HepG2 (cell line): ENCODE results near the gene TTC29. TPM values are rescaled to one million over a fixed set of nuclear protein-coding genes. Genes with fewer than 3 reads are reported as not detected.

ENCODE experiments used
- KDM5B ChIP-seq: sonication (generic); formaldehyde crosslinking; IDR thresholded peaks from 2 replicates; pipeline ENCODE4 v1.4.0; 2020; ENCODE audit warnings: missing genetic modification reagents, mild to moderate bottlenecking, borderline replicate concordance
- MAFF ChIP-seq: IDR thresholded peaks from 2 replicates; pipeline ENCODE4 v1.6.1; 2011; ENCODE audit warnings: low read depth, low read length, improper control_type of control experiment
- MAFK ChIP-seq, 2 experiments: IDR thresholded peaks in 1 of 2; conservative IDR thresholded peaks in 1 of 2; 2 replicates each; pipeline ENCODE4 v1.6.1; 2011; ENCODE audit warnings: improper control_type of control experiment in 2 of 2, low read length in 2 of 2
- MED13 ChIP-seq: sonication (generic); formaldehyde crosslinking; IDR thresholded peaks from 2 replicates; pipeline ENCODE4 v1.5.0; 2020; ENCODE audit warnings: missing genetic modification reagents
- polyA plus RNA-seq, 8 experiments: library from polyadenylated mRNA; depleted of rRNA in 3 of 8; stranded (reverse) in 7 of 8; unstranded in 1 of 8; fragments of >200 nt; fragmentation: Illumina TruSeq in 4 of 8; extraction: Trizol in 4 of 8; gene quantifications; 2 replicates each; pipeline versions ENCODE4 v1.2.1 to v1.2.3, GENCODE V29; 2011 to 2016; ENCODE audit warnings: low read depth in 4 of 8, missing spikeins in 1 of 8, mixed read lengths in 1 of 8; ENCODE audit not compliant: insufficient read depth in 1 of 8
- total RNA-seq, 5 experiments: library from RNA; depleted of rRNA; stranded (reverse); fragments of >200 nt; fragmentation: Illumina TruSeq; extraction: Trizol; gene quantifications; 2 replicates each; pipeline ENCODE4 v1.2.3, GENCODE V29; 2016; ENCODE audit warnings: low read depth in 1 of 5
- TF ChIP-seq, protein P1 (sequence below): sonication (generic); formaldehyde crosslinking; IDR thresholded peaks from 2 replicates; pipeline ENCODE4 v1.5.1; 2020; ENCODE audit warnings: mild to moderate bottlenecking, missing genetic modification reagents, moderate library complexity
- TF ChIP-seq, protein P2 (sequence below): sonication (generic); formaldehyde crosslinking; IDR thresholded peaks from 2 replicates; pipeline ENCODE4 v1.4.0; 2020; ENCODE audit warnings: mild to moderate bottlenecking, missing genetic modification reagents

Gene TTC29
- total and polyA plus RNA-seq, 2 of the 13 experiments (the other 11 are each of a cell fraction or from before 2014, with no cell fraction given): not detected

DNA sequence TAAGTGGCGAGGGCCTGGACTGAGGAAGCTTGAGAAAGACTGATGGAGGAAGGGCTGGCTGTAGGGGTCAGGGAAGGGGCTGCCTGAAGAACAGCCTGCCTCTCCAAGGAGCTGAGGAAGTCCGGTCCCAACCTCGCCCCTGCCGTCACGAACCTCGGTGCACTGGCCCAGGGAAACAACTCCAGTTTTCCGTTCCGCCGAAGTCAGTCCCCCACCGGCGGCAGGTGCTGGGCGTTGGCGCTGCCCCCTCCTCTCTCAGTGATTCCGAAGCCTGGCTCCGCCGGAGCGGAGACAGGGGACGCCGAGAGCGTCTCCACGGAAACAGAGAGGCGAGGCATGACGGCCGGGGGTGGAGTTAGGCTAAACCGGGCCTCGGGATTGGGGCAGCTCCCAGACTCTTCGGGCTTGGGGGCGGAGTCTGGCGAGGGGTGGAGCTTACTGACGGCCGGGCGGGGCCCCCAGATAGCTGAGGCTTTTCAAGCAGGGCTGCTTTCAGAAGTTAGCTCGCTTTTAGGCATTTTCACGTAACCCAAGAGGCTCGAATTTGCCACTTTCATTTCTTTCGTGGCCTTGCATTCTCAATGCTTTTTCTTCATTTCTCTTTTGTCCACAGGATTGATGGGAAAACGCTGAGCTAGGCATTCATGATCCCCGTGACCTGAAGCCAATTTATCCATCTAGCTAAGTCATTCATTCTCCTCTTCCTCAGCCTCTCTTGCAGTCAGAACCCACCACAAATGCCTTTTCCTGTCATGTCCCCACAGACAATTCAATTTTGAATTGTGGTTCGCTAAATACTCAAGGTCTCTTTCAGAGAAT lies at the start of gene TTC29 (continued):
- TF ChIP-seq, protein P1, sequence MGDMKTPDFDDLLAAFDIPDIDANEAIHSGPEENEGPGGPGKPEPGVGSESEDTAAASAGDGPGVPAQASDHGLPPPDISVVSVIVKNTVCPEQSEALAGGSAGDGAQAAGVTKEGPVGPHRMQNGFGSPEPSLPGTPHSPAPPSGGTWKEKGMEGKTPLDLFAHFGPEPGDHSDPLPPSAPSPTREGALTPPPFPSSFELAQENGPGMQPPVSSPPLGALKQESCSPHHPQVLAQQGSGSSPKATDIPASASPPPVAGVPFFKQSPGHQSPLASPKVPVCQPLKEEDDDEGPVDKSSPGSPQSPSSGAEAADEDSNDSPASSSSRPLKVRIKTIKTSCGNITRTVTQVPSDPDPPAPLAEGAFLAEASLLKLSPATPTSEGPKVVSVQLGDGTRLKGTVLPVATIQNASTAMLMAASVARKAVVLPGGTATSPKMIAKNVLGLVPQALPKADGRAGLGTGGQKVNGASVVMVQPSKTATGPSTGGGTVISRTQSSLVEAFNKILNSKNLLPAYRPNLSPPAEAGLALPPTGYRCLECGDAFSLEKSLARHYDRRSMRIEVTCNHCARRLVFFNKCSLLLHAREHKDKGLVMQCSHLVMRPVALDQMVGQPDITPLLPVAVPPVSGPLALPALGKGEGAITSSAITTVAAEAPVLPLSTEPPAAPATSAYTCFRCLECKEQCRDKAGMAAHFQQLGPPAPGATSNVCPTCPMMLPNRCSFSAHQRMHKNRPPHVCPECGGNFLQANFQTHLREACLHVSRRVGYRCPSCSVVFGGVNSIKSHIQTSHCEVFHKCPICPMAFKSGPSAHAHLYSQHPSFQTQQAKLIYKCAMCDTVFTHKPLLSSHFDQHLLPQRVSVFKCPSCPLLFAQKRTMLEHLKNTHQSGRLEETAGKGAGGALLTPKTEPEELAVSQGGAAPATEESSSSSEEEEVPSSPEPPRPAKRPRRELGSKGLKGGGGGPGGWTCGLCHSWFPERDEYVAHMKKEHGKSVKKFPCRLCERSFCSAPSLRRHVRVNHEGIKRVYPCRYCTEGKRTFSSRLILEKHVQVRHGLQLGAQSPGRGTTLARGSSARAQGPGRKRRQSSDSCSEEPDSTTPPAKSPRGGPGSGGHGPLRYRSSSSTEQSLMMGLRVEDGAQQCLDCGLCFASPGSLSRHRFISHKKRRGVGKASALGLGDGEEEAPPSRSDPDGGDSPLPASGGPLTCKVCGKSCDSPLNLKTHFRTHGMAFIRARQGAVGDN (CRISPR knock-in tag): 0 out of 2 replicates have a peak, but pooled peaks have one; percentile 14
- TF ChIP-seq KDM5B (CRISPR knock-in tag): 0 out of 2 replicates have a peak, but pooled peaks have one; percentile 24
- TF ChIP-seq MAFK (conservative IDR thresholded peaks at IDR 0.05 in 1 of 2, IDR thresholded peaks at IDR 0.05 in 1 of 2; ENCODE audit: low read length in 2 of 2): peak; percentile 79 to 90
- no peak for TF ChIP-seq MED13 (CRISPR knock-in tag)
- TF ChIP-seq, protein P2, sequence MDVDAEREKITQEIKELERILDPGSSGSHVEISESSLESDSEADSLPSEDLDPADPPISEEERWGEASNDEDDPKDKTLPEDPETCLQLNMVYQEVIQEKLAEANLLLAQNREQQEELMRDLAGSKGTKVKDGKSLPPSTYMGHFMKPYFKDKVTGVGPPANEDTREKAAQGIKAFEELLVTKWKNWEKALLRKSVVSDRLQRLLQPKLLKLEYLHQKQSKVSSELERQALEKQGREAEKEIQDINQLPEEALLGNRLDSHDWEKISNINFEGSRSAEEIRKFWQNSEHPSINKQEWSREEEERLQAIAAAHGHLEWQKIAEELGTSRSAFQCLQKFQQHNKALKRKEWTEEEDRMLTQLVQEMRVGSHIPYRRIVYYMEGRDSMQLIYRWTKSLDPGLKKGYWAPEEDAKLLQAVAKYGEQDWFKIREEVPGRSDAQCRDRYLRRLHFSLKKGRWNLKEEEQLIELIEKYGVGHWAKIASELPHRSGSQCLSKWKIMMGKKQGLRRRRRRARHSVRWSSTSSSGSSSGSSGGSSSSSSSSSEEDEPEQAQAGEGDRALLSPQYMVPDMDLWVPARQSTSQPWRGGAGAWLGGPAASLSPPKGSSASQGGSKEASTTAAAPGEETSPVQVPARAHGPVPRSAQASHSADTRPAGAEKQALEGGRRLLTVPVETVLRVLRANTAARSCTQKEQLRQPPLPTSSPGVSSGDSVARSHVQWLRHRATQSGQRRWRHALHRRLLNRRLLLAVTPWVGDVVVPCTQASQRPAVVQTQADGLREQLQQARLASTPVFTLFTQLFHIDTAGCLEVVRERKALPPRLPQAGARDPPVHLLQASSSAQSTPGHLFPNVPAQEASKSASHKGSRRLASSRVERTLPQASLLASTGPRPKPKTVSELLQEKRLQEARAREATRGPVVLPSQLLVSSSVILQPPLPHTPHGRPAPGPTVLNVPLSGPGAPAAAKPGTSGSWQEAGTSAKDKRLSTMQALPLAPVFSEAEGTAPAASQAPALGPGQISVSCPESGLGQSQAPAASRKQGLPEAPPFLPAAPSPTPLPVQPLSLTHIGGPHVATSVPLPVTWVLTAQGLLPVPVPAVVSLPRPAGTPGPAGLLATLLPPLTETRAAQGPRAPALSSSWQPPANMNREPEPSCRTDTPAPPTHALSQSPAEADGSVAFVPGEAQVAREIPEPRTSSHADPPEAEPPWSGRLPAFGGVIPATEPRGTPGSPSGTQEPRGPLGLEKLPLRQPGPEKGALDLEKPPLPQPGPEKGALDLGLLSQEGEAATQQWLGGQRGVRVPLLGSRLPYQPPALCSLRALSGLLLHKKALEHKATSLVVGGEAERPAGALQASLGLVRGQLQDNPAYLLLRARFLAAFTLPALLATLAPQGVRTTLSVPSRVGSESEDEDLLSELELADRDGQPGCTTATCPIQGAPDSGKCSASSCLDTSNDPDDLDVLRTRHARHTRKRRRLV (CRISPR knock-in tag): no peak
- TF ChIP-seq MAFF: peak; percentile 73
- TF ChIP-seq, all 625 proteins: peak for 9
